Myocyte (in vitro differentiated cells): Measurements from ENCODE around the gene PCYOX1L. TPM values are rescaled to one million over a fixed set of nuclear protein-coding genes. Genes with fewer than 3 reads are reported as not detected.
A peak's percentile ranks its signal among the peaks of the same experiment; 100 is the strongest.

ENCODE experiments used
- DNase-seq: peaks from one replicate; pipeline ENCODE4 v3.0.0-alpha.2; 2012; ENCODE audit warnings: low read depth
- total RNA-seq: library from RNA; depleted of rRNA; stranded (reverse); fragments of >200 nt; gene quantifications from 2 replicates; pipeline ENCODE4 v1.2.3, GENCODE V29; 2014

Gene PCYOX1L
- total RNA-seq, 1 donor from 2014 or later = 8.1 TPM

DNA sequence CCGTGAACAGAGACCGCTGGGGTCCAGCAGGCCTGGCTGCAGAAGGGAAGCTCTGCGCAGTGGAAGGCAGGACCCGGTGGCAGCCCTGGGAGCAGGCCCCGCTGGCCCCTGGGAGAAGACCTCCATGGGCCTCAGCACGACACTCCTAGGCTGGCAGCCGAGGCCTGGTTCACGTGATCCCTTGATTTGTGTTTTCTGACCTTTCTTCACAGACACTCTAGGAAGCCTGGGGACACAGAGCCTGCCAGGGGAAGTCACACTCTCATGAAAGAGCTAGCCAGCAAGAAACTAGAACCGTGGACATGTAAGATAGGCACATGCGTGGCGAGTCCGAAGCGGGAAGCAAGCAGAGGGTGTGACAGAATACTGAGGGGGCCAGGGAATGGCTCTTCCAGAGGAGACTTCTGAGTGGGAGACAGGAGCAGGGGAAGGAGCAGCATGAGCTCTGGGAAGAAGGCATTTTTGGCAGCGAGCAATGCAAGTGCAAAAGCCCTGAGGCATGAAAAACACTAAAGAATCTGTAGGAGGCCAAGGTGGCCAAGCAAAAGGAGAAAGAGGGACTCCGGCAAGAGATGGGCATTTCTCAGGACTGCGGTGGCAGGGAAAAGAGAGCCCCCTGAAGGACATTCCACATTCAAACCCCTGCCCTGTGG lies 47.8 kb downstream of the PCYOX1L start:
- DNase-seq = no peak

DNA sequence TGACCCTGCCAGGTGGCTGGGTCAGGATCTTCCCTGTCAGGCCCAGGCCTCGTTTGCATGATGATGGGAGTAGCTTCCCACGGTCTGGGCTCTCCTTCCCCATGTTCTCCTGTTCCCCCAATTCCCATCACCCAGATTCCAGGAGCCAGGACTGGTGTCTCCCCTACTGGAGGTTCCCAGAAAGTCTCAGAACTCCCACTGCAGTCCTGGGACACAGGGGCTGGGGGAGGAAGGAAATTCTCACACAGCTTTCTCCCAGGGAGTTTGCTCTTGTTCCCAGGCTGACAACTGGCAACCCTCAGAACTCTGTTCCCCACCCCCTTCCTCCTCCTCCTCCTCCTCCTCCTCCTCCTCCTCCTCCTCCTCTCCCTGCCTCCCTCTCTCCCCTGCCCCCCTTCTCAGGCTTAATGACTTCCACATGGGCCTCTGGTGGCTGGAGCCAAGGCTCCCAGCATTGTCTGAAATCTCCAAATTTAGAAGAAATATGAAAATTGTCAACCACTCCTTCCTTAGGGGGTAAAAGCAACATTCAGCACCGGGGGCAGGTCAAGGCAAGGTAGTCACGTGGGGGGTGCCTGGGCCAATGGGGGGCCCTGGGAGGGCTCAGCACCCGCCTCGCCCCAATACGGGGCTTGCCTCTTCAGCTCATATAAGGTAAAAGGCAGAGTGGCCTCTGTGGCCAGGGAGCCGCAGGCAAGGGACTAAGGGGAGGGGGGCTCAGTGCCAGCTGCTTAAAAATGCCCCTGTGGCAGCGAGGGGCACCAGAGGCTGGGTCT lies 48.5 kb downstream of the PCYOX1L start:
- DNase-seq = peak; percentile 49

DNA sequence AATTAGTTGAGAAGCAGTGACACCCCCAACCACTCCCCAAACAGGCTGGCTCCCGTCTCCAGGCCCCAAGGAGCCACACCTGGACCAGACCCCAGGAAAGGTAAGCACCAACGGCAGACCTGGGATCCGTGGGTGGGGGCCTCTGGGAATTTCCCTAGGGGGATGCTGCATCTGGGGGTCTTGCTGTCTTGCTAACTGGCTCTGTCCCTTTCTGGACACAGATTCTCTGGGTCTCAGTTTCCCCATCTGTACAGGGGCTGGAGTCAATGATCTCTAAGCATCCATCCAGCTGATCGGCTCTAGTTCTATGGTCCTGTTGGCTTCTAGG lies 49.1 kb downstream of the PCYOX1L start:
- no peak for DNase-seq

DNA sequence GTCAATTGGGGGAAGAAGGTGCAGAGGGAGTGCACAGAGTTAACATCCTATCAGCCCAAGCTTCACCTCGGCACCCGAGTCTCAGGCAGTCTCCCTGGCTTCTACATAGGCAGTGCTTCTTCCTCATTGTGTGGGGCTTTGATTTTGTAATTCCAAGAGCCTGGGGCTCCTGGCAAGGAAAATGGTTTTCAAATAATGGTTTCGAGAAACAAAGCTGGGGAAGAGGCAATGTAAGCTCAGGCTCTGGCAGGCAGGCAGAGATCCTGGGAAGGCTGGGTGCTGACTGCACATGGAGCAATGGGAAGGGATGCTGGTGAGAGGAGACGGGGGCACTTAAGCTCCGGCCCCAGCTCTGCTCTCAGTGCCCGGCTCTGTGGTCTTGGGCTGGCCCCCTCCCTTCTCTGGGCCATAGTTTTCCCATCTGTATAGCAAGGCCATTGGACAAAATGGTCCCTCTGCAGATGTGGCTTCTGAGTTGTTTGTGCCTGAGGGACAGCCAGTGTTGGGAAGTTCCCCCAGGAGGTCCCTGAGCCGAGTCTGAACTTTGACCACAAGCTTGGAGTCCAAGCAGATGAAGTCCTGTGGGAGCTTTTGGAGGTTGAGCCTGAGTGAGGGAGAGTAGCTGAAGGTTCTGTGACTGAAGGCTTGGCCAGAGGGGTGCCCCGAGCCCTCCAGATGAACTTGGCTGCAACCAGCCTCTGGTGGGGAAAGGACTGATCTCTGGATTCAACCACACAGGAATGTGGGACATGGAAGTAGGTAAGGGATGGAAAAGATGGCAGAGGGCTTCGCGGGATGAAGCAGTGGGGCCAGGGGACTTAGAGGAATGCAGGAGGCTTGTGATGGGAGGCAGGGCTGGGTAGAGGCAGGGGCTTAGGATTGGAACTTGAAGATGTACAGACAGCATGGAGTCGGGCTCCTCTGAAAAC lies 49.7 kb downstream of the PCYOX1L start:
- DNase-seq = no peak

DNA sequence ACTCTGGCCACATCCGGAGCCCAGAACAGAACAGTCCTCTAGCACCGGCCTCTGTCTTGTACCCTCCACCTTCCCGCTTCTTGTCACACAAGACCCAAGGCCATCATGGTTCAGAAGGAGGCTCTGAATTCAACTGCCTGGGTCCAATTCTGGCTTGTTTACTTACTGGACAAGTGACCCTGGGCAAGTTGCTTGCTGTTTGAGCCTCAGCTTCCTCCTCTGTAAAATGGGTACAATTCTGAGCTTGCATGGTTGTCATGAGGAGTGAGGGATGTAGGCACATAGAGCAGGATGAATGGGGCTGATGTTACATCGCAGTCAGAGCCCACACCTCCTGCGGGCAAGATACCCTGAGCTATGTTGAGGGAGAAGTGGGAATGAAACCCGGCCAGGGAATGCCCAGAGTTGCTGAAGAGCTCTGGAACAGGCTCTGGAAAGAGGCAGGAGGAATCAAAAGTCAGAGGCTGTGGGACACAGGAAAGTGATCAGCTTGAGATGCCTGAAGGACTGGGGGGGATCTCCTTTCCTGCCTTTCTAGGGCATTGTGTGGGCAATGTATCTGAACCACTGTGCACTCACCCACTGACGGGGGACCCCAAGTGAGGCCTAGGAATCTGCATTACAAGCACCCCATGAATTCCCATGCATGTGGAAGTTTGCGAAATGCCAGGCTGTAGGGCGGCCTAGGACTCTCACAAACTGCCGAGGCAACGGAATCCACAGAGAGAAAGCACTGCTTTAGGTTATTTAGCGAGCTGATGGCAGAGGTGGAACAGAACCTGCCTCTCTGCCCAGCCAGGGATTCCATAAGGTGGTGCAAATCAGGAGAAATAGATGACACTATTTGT lies 50.6 kb downstream of the PCYOX1L start:
- no peak for DNase-seq

DNA sequence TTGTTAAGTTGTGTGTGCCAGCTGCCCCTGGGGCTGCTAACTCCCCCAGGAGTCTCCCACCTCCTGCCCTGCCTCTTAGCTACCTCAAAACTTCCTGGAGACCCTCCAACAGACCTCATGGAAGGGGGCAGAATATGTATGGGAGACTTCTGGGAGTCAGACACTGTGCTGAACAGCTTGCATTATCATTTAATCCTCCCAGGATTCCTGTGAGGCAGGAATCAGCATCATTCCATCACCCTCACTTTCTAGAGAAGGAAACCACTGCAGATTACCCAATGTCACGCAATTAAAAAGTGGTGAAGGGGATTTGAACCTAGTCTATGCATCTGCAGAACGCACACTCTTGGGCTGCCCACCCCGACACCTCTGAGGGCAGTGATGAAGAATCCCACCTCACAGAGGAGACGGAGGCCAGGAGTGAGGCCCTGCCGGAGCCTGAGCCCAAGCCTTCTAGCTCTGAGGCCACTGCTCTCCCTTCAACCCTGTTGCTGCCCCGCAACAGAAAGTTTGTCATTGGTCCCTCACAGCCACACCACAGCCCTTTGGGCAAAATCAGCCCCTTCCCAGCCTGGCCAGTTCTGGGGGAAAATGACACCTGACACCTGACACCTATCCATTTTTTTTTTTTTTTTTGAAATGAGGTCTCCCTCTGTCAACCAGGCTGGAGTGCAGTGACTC lies 51.6 kb downstream of the PCYOX1L start:
- no peak for DNase-seq

DNA sequence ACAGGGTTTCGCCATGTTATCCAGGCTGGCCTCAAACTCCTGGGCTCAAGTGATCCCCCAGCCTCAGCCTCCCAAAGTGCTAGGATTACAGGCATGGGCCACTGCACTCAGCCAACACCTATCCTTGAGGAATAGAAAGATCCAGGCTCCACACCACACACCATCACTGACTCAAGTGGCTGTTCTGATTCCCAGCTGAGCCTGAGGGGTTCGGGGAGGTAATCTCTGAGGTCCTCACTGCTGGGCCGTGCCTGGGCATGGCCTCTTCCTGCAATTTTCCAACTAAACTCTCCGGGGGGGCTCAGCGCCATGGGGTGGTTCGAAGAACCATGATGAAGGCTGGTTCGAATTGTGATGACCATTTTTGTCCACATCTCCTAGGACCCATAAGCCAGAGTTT lies 52.2 kb downstream of the PCYOX1L start:
- DNase-seq = no peak

DNA sequence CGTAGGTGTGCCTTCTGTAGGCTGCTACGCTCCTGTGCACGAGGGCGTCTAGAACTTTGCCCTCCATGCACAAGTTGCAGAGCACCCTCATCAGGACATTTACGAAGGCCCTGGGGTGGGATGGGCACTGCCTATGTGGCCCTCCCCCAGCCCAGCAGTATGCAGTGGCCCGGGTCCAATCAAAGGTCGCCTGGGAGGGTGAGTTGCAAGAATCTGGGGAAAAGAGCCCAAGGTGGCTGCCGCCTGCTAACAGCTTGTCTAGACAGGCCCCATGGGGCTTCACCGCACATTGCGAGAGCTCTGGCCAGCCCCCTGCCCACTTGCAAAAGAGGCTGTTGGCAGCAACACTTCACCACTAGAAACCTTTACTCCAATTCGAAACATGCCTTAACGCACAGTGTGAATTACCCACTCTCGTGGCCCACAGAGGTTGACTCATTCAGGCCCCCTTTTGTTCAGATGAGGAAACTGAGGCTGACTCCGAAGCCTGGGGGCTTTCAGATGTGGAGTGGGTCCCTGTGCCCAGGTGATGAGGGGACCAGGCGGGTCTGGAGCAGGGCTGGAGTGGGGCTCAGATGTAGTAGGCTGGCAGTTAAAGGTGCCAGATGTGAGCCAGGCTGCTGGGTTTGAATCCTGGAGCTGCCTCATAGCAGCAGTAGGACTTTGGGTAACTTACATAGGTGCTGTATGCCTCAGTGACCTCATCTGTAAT lies 53.0 kb downstream of the PCYOX1L start:
- DNase-seq = no peak

DNA sequence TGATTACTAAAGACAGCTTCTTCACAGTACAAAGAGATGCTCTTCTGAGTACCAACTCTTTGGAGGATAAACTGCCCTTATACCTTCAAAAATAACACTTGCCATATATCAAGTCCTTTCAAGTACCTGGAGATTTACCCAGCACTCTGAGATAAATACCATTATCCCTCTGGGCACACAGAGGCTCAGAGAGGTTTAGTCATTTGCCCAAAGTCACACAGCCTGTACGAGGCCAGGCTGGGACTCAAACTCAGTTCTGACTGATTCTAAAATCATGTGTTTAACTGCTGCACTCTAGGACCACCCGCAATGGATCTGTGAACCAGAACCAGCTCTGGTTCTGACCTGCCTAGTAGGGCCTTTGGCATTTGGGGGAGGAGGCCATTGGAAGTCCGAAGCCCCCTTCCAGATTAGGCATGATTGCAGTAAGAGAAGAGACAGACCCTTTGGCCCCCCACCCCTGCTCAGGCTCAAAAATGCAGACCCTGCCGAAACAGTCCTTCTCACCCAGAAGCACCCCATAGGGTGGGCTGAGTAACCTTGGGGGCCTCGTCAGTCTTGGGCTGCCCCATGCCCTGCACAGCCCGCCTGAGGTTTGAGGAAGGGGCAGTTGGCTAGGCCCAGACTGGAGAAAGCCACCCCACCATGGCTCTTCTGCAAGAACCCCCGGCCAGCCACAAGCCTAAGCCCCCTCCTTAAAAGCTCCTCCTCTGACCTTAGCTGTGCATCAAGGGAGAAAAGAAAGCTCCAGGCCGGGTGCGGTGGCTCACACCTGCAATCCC lies 54.1 kb downstream of the PCYOX1L start:
- no peak for DNase-seq

DNA sequence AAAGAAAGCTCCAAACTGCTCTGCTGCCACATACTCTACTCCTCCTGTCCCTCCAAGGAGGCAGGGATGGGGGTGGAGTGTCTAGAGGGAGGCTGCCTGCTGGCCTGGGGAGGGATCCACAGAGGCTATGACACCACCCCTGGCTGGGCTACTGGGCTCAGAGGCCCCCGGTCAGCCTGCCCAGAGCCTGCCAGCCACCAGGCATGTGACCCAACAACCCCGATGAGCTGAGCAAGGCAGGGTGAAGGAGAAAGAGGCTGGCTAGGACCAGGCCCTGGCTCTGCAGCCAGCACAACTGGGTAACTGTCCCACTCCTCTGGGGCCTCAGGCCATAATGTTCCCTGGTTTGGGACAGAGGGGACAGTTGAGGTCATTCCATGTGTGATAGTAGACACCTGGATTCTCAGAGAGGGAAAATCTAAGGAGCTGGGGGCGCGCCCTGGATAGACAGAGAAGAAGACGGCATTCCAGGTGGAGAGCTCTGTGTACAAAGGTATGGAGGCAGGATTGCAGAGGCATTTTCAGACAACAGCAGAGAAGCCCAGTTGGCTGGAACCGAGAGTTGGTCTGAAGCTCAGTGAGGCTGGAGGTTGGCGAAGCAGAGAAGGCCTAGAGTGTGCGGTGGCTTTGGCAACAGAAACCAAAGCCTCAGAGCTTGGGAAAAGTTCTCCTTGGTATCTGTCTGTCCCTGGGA lies 55.1 kb downstream of the PCYOX1L start:
- no peak for DNase-seq

DNA sequence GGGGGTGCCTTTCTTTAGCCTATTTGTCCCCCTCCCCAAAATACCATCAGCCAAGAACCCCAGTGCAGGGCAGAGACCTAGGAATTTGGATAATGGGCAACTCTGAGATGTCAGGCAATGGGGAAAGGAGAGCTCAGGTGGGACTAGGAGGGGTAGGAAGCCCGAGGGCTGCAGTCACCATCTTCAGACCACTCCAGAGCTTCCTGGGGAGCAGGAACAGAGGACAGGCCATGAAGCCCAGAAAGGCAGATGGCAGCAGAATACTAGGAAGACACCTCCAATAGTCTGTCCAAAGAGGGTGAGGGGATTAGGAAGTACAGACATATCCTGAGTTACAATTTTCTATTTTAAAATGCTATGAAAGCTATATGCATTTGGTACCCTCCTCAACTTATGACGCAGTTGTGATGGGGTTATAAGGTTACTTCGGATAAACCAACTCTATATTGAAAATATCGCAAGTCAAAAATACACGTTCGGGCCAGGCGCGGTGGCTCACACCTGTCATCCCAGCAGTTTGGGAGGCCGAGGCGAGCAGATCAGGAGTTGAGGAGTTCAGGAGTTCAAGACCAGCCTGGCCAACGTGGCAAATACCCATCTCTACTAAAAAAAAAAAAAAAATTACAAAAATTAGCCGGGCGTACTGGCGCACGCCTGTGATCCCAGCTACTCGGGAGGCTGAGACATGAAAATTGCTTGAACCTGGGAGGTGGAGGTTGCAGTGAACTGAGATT lies 55.8 kb downstream of the PCYOX1L start:
- no peak for DNase-seq

DNA sequence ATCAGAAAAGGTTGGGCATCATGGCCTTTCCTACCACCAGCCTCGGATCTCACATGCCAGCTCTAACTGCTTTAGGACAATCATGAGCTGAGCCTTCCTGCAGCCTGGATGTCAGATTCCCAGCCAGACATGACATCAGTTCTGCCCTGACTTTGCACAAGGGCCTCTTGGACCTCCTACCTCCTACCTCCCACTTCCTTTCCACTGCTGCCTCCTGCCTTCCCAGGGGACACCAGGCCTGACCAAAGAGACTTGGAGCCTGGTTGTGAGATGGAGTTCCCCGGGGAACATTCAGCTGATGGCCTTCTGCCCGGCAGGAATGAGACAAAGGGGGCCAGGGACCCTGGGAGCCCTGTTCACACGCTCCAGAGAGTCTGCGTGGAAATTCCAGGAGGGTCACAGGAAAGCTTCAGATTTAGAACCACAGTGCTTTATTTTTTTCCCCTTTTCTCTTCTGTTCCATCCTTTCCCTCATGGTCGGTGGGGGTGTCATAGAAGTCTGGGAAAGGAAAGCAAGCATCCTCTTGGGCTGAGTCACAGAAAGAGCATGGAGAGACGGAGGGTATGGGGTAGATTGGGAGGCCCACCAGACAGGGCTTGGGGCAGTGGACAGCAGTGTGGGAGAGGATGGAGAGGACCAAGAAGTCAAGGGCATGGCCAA lies 56.7 kb downstream of the PCYOX1L start:
- no peak for DNase-seq

DNA sequence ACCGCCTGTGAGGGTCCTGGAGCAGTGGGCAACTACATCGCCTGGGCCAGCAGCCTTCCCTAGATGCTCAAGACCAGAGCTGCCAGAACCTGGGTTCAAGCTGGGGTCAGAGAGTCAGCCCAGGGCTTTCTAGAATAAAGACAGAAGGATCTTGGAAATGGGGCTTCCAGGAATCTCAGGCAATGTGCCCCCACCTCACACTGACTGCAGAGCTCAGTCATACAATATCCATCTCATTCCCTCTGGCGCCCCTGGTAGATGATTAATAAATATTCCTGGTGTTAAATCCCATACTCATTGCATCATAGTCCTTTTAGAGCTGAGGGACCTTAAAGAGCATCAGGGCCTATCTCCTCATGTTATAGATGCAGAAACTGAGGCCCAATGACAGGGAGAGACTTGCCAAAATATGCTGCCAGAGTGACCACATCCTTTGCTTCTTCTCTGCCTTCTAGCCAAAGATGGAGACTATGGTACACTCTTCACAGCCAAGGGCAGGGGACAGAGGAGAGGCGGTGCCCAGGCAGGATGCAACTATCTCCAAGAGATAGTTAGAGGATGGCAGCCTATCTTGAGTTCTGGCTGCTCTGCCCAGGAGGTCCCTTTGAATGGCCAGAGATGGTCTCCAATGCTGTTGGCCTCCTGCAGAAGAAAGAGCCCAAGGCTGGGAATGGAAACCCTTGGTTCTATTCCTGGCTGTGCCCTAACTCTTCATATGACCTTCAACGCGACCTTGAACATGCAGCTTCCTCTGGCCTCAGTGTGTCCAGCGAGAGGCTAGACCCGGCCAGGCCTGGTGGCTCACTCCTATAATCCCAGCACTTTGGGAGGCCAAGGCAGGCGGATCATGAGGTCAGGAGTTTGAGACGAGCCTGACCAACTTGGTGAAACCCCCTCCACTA lies 57.5 kb downstream of the PCYOX1L start:
- no peak for DNase-seq

DNA sequence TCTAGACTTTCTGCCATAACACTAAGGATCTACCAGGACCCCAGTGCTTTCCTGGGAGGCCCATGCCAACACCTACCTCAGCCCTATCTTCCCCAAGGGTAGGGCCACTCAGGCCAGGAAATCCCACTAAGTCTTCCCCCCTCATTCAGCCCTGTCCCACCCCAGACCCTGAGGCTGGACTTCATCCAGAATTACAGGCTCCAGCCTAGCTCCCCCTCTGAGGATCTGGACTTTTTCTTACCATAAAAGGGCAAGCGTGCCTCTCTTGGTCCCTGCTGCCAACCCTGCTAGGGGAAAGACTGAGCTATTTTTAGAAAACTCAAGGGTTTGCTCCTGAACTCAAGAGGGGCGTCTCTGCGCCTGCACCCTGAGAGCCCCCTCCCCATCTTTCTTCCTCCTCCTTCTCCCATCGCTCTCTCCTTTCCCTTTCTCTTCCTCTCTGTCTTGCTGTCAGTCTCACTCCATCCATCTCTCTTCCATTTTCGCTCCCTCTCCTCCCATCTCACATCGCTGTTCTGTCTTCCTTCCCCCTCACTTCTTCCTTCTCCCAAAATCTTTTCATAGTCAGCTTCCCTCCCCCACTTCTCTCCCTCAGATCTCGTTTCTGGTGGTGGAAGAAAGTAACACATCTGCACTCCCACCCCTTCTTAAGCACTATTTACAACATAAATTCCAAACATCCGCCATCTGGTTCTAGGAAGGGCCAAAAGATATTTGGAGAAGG lies 59.3 kb downstream of the PCYOX1L start:
- DNase-seq = no peak

DNA sequence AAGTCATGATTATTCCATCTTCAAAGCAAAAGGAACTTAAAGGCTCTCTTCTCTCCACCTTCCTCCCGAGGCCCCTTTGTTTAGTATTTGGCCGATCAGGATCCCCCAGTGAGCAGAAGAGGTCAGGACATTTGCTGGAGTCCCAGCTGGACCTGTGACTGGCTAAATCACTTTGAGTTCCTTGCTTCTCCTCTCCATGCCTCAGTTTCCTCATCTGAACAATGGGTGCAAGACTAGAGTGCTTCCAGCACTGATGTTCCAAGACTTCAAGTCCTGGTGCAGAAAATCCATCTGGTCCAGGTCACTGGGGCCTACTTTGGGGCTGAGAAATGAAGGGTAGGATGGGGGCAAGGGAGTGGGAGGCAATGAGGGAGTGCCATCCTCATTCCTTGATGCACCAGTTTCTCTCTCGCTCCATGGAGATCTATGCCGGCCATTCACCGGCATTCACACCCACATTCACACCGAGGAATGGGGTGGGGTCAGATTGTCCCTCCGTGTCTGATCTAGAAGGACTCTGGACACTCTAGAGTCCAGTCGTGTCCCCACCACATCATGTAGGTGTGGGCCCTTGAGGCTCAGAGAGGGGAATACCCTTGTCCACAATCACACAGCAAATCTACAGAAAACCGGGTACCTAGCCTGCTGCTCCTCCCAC lies 60.0 kb downstream of the PCYOX1L start:
- no peak for DNase-seq
